Measurements from ENCODE around the gene LRP1B.

DNA sequence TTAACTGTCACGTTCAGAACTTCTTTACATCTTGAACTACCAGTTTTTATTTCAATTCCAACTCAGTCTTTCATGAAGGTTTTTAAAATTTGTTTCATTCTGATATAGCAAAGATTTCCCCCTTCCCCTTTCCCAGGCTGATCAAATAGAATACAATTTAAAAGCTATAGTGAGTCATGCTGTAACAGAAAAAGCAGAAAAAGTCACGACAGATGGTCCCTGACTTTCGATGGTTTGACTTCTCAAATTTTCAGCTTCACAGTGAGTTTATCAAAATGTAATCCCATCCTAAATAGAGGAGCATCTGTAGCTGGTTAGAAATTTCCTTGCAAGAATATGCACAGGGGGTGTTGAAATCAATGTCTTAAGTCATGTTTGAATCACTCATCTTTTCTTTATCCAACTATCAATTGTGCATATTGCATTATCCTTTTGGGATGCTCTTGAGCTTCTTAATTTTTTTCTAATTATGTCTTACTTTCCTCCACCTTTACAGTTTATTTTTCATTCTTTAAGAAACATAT, 500.3 kb downstream of the LRP1B start:
- TF ChIP-seq, protein P1, sequence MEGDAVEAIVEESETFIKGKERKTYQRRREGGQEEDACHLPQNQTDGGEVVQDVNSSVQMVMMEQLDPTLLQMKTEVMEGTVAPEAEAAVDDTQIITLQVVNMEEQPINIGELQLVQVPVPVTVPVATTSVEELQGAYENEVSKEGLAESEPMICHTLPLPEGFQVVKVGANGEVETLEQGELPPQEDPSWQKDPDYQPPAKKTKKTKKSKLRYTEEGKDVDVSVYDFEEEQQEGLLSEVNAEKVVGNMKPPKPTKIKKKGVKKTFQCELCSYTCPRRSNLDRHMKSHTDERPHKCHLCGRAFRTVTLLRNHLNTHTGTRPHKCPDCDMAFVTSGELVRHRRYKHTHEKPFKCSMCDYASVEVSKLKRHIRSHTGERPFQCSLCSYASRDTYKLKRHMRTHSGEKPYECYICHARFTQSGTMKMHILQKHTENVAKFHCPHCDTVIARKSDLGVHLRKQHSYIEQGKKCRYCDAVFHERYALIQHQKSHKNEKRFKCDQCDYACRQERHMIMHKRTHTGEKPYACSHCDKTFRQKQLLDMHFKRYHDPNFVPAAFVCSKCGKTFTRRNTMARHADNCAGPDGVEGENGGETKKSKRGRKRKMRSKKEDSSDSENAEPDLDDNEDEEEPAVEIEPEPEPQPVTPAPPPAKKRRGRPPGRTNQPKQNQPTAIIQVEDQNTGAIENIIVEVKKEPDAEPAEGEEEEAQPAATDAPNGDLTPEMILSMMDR (IDR thresholded peaks at IDR 0.05), result no peak
- no peak for TF ChIP-seq POLR2A (IDR thresholded peaks at IDR 0.05)

Data from Peyer's patch (tissue), 4 donors.